SK-N-SH (cell line): ENCODE results near the gene PARN. TPM values are rescaled to one million over a fixed set of nuclear protein-coding genes. Genes with fewer than 3 reads are reported as not detected.

Source experiments
- CTCF ChIA-PET: fragments of 300-600, 350-600 bp; formaldehyde crosslinking; extraction: SDS; loops from one replicate; lab custom pipeline; 2021; lab: Yijun Ruan, JAX
- POLR2A ChIA-PET: fragments of 350-600 bp; sonication (Branson Sonifier 250); formaldehyde crosslinking; extraction: SDS; loops from one replicate; lab custom pipeline; 2020; ENCODE audit warnings: antibody characterized with exemption, inconsistent platforms; lab: Yijun Ruan, JAX
- DNase-seq: peaks from one replicate; pipeline ENCODE4 v3.0.0; 2012
- H2AFZ ChIP-seq: fragments of 200-600 bp; sonication (generic); 2 replicates; pipeline ENCODE4 v1.8.1; 2016; ENCODE audit warnings: antibody characterized with exemption, mild to moderate bottlenecking, low read depth
- H3F3A ChIP-seq: fragments of 200-600 bp; sonication (generic); replicated peaks from 2 replicates; pipeline ENCODE3; 2016; ENCODE audit warnings: antibody characterized with exemption, mild to moderate bottlenecking; ENCODE audit not compliant: insufficient read depth
- H3K27ac ChIP-seq, 2 experiments: fragments of 200-500 bp in 1 of 2; fragments of 200-600 bp in 1 of 2; sonication (Bioruptor generic) in 1 of 2; sonication (generic), shearing (Covaris generic) in 1 of 2; 2 replicates each; pipeline versions ENCODE4 v1.5.1 to v1.6.1; 2014 to 2016; ENCODE audit warnings: low read depth in 2 of 2, inconsistent platforms in 1 of 2, low read length in 1 of 2, mild to moderate bottlenecking in 1 of 2, mixed read lengths in 1 of 2
- H3K27me3 ChIP-seq: fragments of 200-600 bp; sonication (generic), shearing (Covaris generic); 2 replicates; pipeline ENCODE4 v1.6.1; 2016; ENCODE audit warnings: mixed run types; ENCODE audit not compliant: insufficient read depth
- H3K36me3 ChIP-seq, 2 experiments: fragments of 200-500 bp in 1 of 2; fragments of 200-600 bp in 1 of 2; sonication (Bioruptor generic) in 1 of 2; sonication (generic) in 1 of 2; replicated peaks in 1 of 2; 2 replicates each; pipeline versions ENCODE3 to v1.5.1; 2014 to 2016; ENCODE audit warnings: low read length in 1 of 2, mild to moderate bottlenecking in 1 of 2; ENCODE audit not compliant: insufficient read depth in 2 of 2, control insufficient read depth in 1 of 2
- H3K4me1 ChIP-seq, 2 experiments: fragments of 200-500 bp in 1 of 2; fragments of 200-600 bp in 1 of 2; sonication (Bioruptor generic) in 1 of 2; sonication (generic), shearing (Covaris generic) in 1 of 2; 2 replicates each; pipeline versions ENCODE4 v1.5.1 to v1.6.1; 2014 to 2016; ENCODE audit warnings: low read depth in 1 of 2, low read length in 1 of 2, mixed run types in 1 of 2; ENCODE audit not compliant: insufficient read depth in 2 of 2, control insufficient read depth in 1 of 2
- H3K4me2 ChIP-seq: fragments of 200-600 bp; sonication (generic), shearing (Covaris generic); 2 replicates; pipeline ENCODE4 v1.6.1; 2017; ENCODE audit warnings: mixed run types
- H3K4me3 ChIP-seq, 2 experiments: fragments of 200-500 bp in 1 of 2; fragments of 200-600 bp in 1 of 2; sonication (Bioruptor generic) in 1 of 2; sonication (generic), shearing (Covaris generic) in 1 of 2; 2 replicates each; pipeline versions ENCODE4 v1.5.1 to v1.8.1; 2014 to 2016; ENCODE audit warnings: low read depth in 2 of 2, inconsistent platforms in 1 of 2, low read length in 1 of 2, mild to moderate bottlenecking in 1 of 2, mixed read lengths in 1 of 2, moderate library complexity in 1 of 2
- H3K79me2 ChIP-seq: fragments of 200-600 bp; sonication (generic); 2 replicates; pipeline ENCODE4 v1.8.1; 2017; ENCODE audit warnings: mild to moderate bottlenecking; ENCODE audit not compliant: insufficient read depth
- H3K9ac ChIP-seq: fragments of 200-600 bp; sonication (generic); 2 replicates; pipeline ENCODE4 v1.6.1; 2017; ENCODE audit warnings: mixed run types
- H3K9me2 ChIP-seq: fragments of 200-600 bp; sonication (generic); 2 replicates; pipeline ENCODE4 v1.6.1; 2017; ENCODE audit warnings: mixed run types
- H3K9me3 ChIP-seq: fragments of 200-600 bp; sonication (generic); 2 replicates; pipeline ENCODE4 v1.6.1; 2017; ENCODE audit warnings: mixed run types, mild to moderate bottlenecking, moderate library complexity
- H4K20me1 ChIP-seq: fragments of 200-600 bp; sonication (generic); 2 replicates; pipeline ENCODE4 v1.6.1; 2017; ENCODE audit warnings: mild to moderate bottlenecking, mixed run types; ENCODE audit not compliant: insufficient read depth
- ELF1 ChIP-seq: IDR thresholded peaks from 2 replicates; pipeline ENCODE4 v1.4.0; 2012
- EP300 ChIP-seq, 2 experiments: IDR thresholded peaks; 2 replicates each; pipeline versions ENCODE4 v1.4.0 to v1.6.1; 2012; ENCODE audit warnings: borderline replicate concordance in 1 of 2, low read depth in 1 of 2, low read length in 1 of 2
- EZH2phosphoT487 ChIP-seq: fragments of 200-600 bp; sonication (generic); IDR thresholded peaks from 2 replicates; pipeline ENCODE4 v1.6.1; 2017; ENCODE audit warnings: low read depth, mixed run types, mild to moderate bottlenecking, antibody characterized with exemption, moderate library complexity, borderline replicate concordance
- FOSL2 ChIP-seq: IDR thresholded peaks from 2 replicates; pipeline ENCODE4 v1.4.0; 2012; ENCODE audit warnings: low read depth, mild to moderate bottlenecking, moderate library complexity, borderline replicate concordance
- GATA2 ChIP-seq: sonication (generic); formaldehyde crosslinking; IDR thresholded peaks from 2 replicates; pipeline ENCODE4 v1.5.0; 2020; ENCODE audit warnings: mild to moderate bottlenecking, missing genetic modification reagents
- JUND ChIP-seq: IDR thresholded peaks from 2 replicates; pipeline ENCODE4 v1.4.0; 2012
- MEF2A ChIP-seq: IDR thresholded peaks from 2 replicates; pipeline ENCODE4 v1.4.0; 2012; ENCODE audit warnings: low read depth, borderline replicate concordance
- NFIC ChIP-seq: IDR thresholded peaks from 2 replicates; pipeline ENCODE4 v1.4.0; 2012; ENCODE audit warnings: borderline replicate concordance
- PBX3 ChIP-seq: IDR thresholded peaks from 2 replicates; pipeline ENCODE4; 2012
- RAD21 ChIP-seq: IDR thresholded peaks from 2 replicates; pipeline ENCODE4 v1.6.1; 2012; ENCODE audit warnings: mild to moderate bottlenecking, low read length
- RCOR1 ChIP-seq: fragments of 150-350 bp; IDR thresholded peaks from 2 replicates; pipeline ENCODE4 v1.6.1; 2017; ENCODE audit warnings: antibody characterized with exemption, low read length
- RFX5 ChIP-seq: IDR thresholded peaks from 2 replicates; pipeline ENCODE4 v1.6.1; 2012; ENCODE audit warnings: mild to moderate bottlenecking, improper control_type of control experiment, low read length
- RXRA ChIP-seq: IDR thresholded peaks from 2 replicates; pipeline ENCODE4 v1.4.0; 2012; ENCODE audit warnings: low read depth, mild to moderate bottlenecking, borderline replicate concordance
- SMC3 ChIP-seq: IDR thresholded peaks from 2 replicates; pipeline ENCODE4 v1.6.1; 2012; ENCODE audit warnings: low read depth, low read length, improper control_type of control experiment
- TEAD4 ChIP-seq: IDR thresholded peaks from 2 replicates; pipeline ENCODE4 v1.4.0; 2012; ENCODE audit warnings: mild to moderate bottlenecking, borderline replicate concordance; ENCODE audit not compliant: insufficient read depth
- YY1 ChIP-seq: IDR thresholded peaks from 2 replicates; pipeline ENCODE4 v1.4.0; 2012; ENCODE audit warnings: low read depth, mild to moderate bottlenecking
- WGBS: methylation state at CpG from one replicate; pipeline ENCODE4 v1.1.6; 2017; ENCODE audit warnings: low lambda C conversion rate; 5-methylcytosine and 5-hydroxymethylcytosine counted together
- polyA plus RNA-seq, 3 experiments: library from polyadenylated mRNA; depleted of rRNA; stranded (reverse); fragments of >200 nt; gene quantifications; 2 replicates each; pipeline ENCODE4 v1.2.3, GENCODE V29; 2012
- TF ChIP-seq, protein P1 (sequence below): fragments of 150-350 bp; IDR thresholded peaks from 2 replicates; pipeline ENCODE4 v1.6.1; 2016; ENCODE audit warnings: mild to moderate bottlenecking, low read depth, low read length
- TF ChIP-seq, protein P2 (sequence below): IDR thresholded peaks from 2 replicates; pipeline ENCODE4 v1.4.0; 2012; ENCODE audit warnings: low read depth

PARN gene
- polyA plus RNA-seq, 1 of the 3 experiments (the other 2 are of a cell fraction), result 20.5 TPM

GRCh38 chr16:14485811-14486519, 144.1 kb downstream of the PARN start:
- H3K4me1 ChIP-seq, result peaks cover 21 to 22% of the 10 kb centered on the region in 2 experiments
- H3K4me2 ChIP-seq, result peak overlapping the region; percentile 78
- no peaks in the 10 kb centered on the region for H3K9me2 ChIP-seq
- WGBS, result 91% methylated on average over 16 of the region's 16 CpGs
- no peak overlapping the region for H2AFZ ChIP-seq
- H3F3A ChIP-seq, result no peaks in the 10 kb centered on the region
- H3K27me3 ChIP-seq, result no peaks in the 10 kb centered on the region
- ChIA-PET CTCF (interaction anchor here (1.2 to 1.7 kb wide), 3 partner anchors 10 to 236 kb away, joined by 3 to 5 read pairs (median 4); no protein-coding TSS in a partner anchor), POLR2A (no interaction called here)
- H3K27ac ChIP-seq, result peak overlapping the region; percentile 4 to 74; a peak in 3 of 4 replicates
- TF ChIP-seq MEF2A (no peak), RAD21 (no peak), RXRA (no peak), RFX5 (no peak), RCOR1 (no peak), GATA2 (CRISPR knock-in tag) (no peak), SMC3 (no peak), EZH2phosphoT487 (no peak), ELF1 (no peak), TEAD4 (no peak), EP300 (IDR thresholded peaks at IDR 0.05; ENCODE audit: borderline replicate concordance in 1 of 2, low read depth in 1 of 2, low read length in 1 of 2) (no peak), NFIC (no peak), JUND (no peak)
- TF ChIP-seq, protein P1, sequence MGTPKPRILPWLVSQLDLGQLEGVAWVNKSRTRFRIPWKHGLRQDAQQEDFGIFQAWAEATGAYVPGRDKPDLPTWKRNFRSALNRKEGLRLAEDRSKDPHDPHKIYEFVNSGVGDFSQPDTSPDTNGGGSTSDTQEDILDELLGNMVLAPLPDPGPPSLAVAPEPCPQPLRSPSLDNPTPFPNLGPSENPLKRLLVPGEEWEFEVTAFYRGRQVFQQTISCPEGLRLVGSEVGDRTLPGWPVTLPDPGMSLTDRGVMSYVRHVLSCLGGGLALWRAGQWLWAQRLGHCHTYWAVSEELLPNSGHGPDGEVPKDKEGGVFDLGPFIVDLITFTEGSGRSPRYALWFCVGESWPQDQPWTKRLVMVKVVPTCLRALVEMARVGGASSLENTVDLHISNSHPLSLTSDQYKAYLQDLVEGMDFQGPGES, result no peak
- TF ChIP-seq, protein P2, sequence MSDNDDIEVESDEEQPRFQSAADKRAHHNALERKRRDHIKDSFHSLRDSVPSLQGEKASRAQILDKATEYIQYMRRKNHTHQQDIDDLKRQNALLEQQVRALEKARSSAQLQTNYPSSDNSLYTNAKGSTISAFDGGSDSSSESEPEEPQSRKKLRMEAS, result no peak
- H4K20me1 ChIP-seq, result no peaks in the 10 kb centered on the region
- H3K9ac ChIP-seq, result no peak overlapping the region; the same call in 1 of the 2 replicates
- DNase-seq, result no peak
- H3K9me3 ChIP-seq, result no peaks in the 10 kb centered on the region
- peaks cover 4 to 11% of the 10 kb centered on the region in 2 experiments for H3K36me3 ChIP-seq
- no peak overlapping the region for H3K4me3 ChIP-seq
- H3K79me2 ChIP-seq, result no peaks in the 10 kb centered on the region; the same call in 1 of the 2 replicates

GRCh38 chr16:14485121-14485551, 144.9 kb downstream of the PARN start:
- H3K27ac ChIP-seq, result peak overlapping the region in 1 of 2 experiments; percentile 25; a peak in 2 of 4 replicates
- DNase-seq, result no peak
- 96% methylated on average over 2 of the region's 2 CpGs for WGBS
- H3K79me2 ChIP-seq, result no peaks in the 10 kb centered on the region; the same call in 1 of the 2 replicates
- H3K27me3 ChIP-seq, result no peaks in the 10 kb centered on the region
- no peak overlapping the region for H3K4me2 ChIP-seq
- H3K9me2 ChIP-seq, result no peaks in the 10 kb centered on the region
- no peaks in the 10 kb centered on the region for H3F3A ChIP-seq
- H2AFZ ChIP-seq, result no peak overlapping the region
- H3K36me3 ChIP-seq, result peaks cover 4 to 17% of the 10 kb centered on the region in 2 experiments
- peaks cover 21 to 22% of the 10 kb centered on the region in 2 experiments for H3K4me1 ChIP-seq
- H3K9me3 ChIP-seq, result no peaks in the 10 kb centered on the region
- no peak overlapping the region for H3K4me3 ChIP-seq
- no peaks in the 10 kb centered on the region for H4K20me1 ChIP-seq
- TF ChIP-seq PBX3 (peak; percentile 26; the same call in 1 of the 2 replicates), RFX5 (no peak), YY1 (0 out of 2 replicates have a peak, but pooled peaks have one; percentile 14), FOSL2 (no peak)
- no peak overlapping the region for H3K9ac ChIP-seq
- CTCF ChIA-PET, result no interaction called here
- POLR2A ChIA-PET, result no interaction called here
